Parathyroid adenoma (tissue), 2 donors: Measurements from ENCODE around the gene LHPP.
A peak's percentile ranks its signal among the peaks of the same experiment; 100 is the strongest.

Experiments used
- H2AFZ ChIP-seq: fragments of 300-600 bp; sonication (generic); one replicate; pipeline ENCODE4 v1.7.0; 2017; ENCODE audit warnings: antibody characterized with exemption, mild to moderate bottlenecking
- H3K27ac ChIP-seq: fragments of 300-600 bp; sonication (generic); one replicate; pipeline ENCODE4 v1.7.0; 2017
- H3K27me3 ChIP-seq: fragments of 300-600 bp; sonication (generic); one replicate; pipeline ENCODE4 v1.7.0; 2017; ENCODE audit warnings: low read length; ENCODE audit not compliant: control insufficient read depth, insufficient read depth
- H3K36me3 ChIP-seq: fragments of 300-600 bp; sonication (generic); one replicate; pipeline ENCODE4 v1.7.0; 2017; ENCODE audit warnings: low read length; ENCODE audit not compliant: control insufficient read depth, insufficient read depth
- H3K4me1 ChIP-seq: fragments of 300-600 bp; sonication (generic); one replicate; pipeline ENCODE4 v1.7.0; 2017; ENCODE audit warnings: control low read depth
- H3K4me2 ChIP-seq: fragments of 300-600 bp; sonication (generic); one replicate; pipeline ENCODE4 v1.7.0; 2017; ENCODE audit warnings: low read length
- H3K4me3 ChIP-seq: fragments of 300-600 bp; sonication (generic); one replicate; pipeline ENCODE4 v1.7.0; 2017; ENCODE audit warnings: low read depth, low read length
- H3K79me2 ChIP-seq: fragments of 300-600 bp; sonication (generic); one replicate; pipeline ENCODE4 v1.7.0; 2017; ENCODE audit warnings: control low read depth
- H3K9ac ChIP-seq: fragments of 300-600 bp; sonication (generic); one replicate; pipeline ENCODE4 v1.7.0; 2017; ENCODE audit warnings: mild to moderate bottlenecking
- H3K9me3 ChIP-seq: fragments of 300-600 bp; sonication (generic); one replicate; pipeline ENCODE4 v1.7.0; 2017; ENCODE audit warnings: low read length; ENCODE audit not compliant: control insufficient read depth
- TF ChIP-seq, protein P1 (sequence below): fragments of 300-600 bp; sonication (generic); IDR thresholded peaks from one replicate; pipeline ENCODE4 v1.7.0; 2017; ENCODE audit warnings: antibody characterized with exemption, mild to moderate bottlenecking
- donor health status: primary hyperparathyroidism.

Gene LHPP

DNA sequence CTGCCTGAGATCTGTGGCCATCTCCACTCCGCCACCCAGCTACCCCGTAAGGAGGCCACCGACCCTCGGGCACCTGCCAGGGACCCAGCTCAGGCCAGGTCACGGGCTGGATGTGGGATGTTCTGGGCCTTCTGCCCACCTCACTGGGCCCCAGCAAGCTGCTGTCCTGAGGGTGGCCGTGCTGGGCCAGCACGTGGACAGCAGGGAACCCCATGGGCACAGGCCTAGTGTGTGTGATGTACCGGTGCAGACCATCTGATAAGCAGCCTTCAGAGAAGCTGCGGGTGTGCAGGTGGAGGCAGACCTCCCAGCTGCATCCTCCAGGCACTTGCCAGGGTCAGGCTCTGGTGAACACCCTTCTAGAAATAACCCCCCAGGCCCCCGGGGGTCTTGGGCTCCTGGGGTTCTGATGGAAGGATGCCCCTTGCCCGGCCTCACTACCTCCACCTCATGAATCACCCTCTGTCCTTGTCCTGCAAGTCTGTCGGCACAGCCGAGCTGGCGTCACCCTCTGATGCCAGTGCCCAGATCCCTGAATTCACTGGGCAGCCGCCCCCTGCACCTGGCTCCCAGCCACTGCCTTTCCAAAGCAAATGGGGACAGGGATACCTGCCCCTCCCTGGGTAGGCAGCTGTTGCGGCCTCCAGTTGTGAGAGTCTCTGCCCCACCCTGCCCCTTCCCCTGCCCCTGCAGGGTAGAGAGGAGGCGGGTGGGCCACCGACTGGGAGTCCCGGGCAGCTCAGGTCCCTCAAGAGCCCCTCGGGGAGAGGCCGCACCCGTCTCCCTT is 142.8 kb downstream of the LHPP start:
- Histone ChIP-seq H3K27me3 (no peaks in the 10 kb centered on the region), H3K4me3 (no peak overlapping the region), H3K9ac (peak overlapping the region; percentile 12), H3K36me3 (no peaks in the 10 kb centered on the region), H3K79me2 (no peaks in the 10 kb centered on the region), H3K4me2 (no peak overlapping the region), H2AFZ (peak overlapping the region; percentile 75), H3K9me3 (no peaks in the 10 kb centered on the region), H3K4me1 (peaks cover 22% of the 10 kb centered on the region), H3K27ac (peak overlapping the region; percentile 71)
- TF ChIP-seq, protein P1, sequence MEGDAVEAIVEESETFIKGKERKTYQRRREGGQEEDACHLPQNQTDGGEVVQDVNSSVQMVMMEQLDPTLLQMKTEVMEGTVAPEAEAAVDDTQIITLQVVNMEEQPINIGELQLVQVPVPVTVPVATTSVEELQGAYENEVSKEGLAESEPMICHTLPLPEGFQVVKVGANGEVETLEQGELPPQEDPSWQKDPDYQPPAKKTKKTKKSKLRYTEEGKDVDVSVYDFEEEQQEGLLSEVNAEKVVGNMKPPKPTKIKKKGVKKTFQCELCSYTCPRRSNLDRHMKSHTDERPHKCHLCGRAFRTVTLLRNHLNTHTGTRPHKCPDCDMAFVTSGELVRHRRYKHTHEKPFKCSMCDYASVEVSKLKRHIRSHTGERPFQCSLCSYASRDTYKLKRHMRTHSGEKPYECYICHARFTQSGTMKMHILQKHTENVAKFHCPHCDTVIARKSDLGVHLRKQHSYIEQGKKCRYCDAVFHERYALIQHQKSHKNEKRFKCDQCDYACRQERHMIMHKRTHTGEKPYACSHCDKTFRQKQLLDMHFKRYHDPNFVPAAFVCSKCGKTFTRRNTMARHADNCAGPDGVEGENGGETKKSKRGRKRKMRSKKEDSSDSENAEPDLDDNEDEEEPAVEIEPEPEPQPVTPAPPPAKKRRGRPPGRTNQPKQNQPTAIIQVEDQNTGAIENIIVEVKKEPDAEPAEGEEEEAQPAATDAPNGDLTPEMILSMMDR: no peak

DNA sequence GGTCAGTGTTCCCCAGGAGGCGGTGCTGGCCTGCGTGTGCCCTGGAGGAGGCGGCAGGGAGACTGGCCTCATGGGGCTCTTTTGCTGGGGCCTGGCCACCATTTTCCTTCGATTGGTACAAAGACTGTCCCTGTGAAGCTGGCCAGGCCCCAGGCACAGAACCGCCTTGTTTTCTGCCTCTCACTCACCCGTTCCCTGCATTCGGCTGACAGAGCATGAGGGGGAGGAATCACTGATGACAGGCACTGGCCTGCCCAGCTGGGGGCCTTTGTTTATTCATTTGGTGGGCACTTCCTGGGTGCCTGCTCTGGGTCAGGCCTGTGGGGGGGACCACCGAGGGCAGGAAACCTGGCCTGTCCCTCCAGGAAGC is 143.4 kb downstream of the LHPP start:
- Histone ChIP-seq H3K4me2 (no peak overlapping the region), H2AFZ (peak overlapping the region; percentile 75), H3K9me3 (no peaks in the 10 kb centered on the region), H3K27ac (peak overlapping the region; percentile 71), H3K4me3 (no peak overlapping the region), H3K4me1 (peaks cover 22% of the 10 kb centered on the region), H3K79me2 (no peaks in the 10 kb centered on the region), H3K9ac (no peak overlapping the region), H3K36me3 (no peaks in the 10 kb centered on the region), H3K27me3 (no peaks in the 10 kb centered on the region)
- TF ChIP-seq, protein P1: no peak

DNA sequence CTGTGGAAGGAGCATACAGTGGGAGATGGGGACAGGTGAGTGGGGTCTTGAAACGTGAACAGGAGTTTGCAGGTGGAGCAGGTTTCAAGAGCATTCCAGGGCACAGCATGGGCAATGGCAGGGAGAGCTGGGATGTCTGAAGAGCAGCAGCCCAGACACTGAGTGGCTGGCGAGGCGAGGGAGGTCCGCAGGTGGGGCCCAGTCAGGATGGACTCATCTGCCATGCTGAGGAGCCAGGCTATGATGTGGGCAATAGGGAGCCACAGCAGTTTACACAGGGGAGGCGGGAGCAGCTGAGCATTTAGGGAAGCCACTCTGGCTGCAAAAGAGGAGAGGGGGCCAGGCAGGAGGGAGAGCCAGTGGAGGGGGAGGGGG is 143.8 kb downstream of the LHPP start:
- H3K79me2 ChIP-seq: no peaks in the 10 kb centered on the region
- TF ChIP-seq, protein P1: no peak
- H3K4me3 ChIP-seq: no peak overlapping the region
- no peak overlapping the region for H3K9ac ChIP-seq
- no peaks in the 10 kb centered on the region for H3K27me3 ChIP-seq
- H3K36me3 ChIP-seq: no peaks in the 10 kb centered on the region
- H3K4me2 ChIP-seq: no peak overlapping the region
- H2AFZ ChIP-seq: peak overlapping the region; percentile 75
- peaks cover 22% of the 10 kb centered on the region for H3K4me1 ChIP-seq
- H3K27ac ChIP-seq: no peak overlapping the region
- no peaks in the 10 kb centered on the region for H3K9me3 ChIP-seq

DNA sequence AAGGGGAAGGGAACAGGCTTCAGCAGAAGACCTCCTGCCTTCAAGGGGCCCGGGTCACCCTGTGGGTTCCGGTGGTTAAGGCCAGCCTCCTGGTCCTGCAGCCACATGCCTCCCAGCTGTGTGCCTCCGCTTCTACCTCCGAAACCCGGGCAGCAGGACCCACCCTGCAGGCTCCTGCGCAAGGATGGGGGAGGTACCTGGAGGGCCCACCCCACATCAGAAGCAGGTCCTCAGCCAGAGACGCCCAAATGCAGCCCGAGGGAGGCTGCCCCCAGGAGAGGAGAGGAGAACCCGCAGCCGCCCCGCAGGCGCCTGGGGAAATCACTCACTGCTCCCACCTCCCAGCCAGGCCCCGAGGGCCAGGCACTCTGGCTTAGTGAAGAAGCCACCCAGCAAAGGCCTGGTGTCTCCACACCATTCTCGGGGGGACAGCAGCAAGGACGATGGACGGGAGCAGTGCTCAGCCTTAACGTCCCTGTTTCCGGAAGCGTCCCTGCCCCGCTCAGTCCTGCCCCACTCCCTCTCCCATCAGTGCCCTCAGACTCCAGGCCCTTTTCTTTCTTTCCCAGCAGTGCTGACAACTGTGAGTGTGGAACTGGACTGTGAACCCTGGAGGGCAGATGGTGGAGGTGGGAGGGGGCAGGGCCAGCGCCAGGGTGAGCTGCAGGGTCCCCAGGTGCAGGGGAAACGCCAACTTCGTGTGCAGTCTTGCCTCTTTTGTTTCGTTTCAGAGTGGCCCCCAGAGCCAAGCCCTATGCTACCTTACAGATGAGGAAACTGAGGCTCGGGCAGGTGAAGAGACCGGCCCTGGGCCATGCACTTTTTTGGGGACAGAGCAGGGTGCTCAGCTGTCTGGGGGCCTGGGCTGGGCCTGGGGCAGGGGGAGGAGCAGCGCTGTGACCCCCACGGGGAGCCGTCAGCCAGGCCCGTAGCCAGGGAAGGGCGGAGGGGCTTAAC is 144.5 kb downstream of the LHPP start:
- Histone ChIP-seq H3K27ac (no peak overlapping the region), H3K79me2 (no peaks in the 10 kb centered on the region), H3K4me2 (no peak overlapping the region), H3K9me3 (no peaks in the 10 kb centered on the region), H3K36me3 (no peaks in the 10 kb centered on the region), H2AFZ (no peak overlapping the region), H3K4me1 (peaks cover 22% of the 10 kb centered on the region), H3K9ac (no peak overlapping the region), H3K27me3 (no peaks in the 10 kb centered on the region), H3K4me3 (no peak overlapping the region)
- TF ChIP-seq, protein P1: no peak
